Astrocyte (in vitro differentiated cells and primary cell): Measurements from ENCODE around the gene SLIT3. TPM values are rescaled to one million over a fixed set of nuclear protein-coding genes. Genes with fewer than 3 reads are reported as not detected.

Experiments
- DNase-seq: peaks from one replicate; pipeline ENCODE4 v3.0.0-alpha.2; 2010; ENCODE audit warnings: low read depth
- FAIRE-seq: peaks from 2 replicates; lab custom pipeline; 2011; peaks lifted over from hg19 to GRCh38; lab: Jason Lieb, UNC
- H2AFZ ChIP-seq: 2 replicates; pipeline ENCODE4 v1.6.0; 2012; ENCODE audit warnings: low read depth, low read length, inconsistent platforms
- H3K27ac ChIP-seq: 2 replicates; pipeline ENCODE4 v1.5.1; 2011; ENCODE audit warnings: low read depth, low read length, inconsistent platforms
- H3K27me3 ChIP-seq: 2 replicates; pipeline ENCODE4 v1.6.0; 2011; ENCODE audit warnings: low read length, inconsistent platforms; ENCODE audit not compliant: insufficient read depth
- H3K36me3 ChIP-seq: 2 replicates; pipeline ENCODE4 v1.5.1; 2011; ENCODE audit warnings: low read length, inconsistent platforms; ENCODE audit not compliant: insufficient read depth
- H3K4me1 ChIP-seq: 2 replicates; pipeline ENCODE4 v1.5.1; 2011; ENCODE audit warnings: low read length, inconsistent platforms; ENCODE audit not compliant: insufficient read depth
- H3K4me2 ChIP-seq: 2 replicates; pipeline ENCODE4 v1.6.0; 2012; ENCODE audit warnings: low read length, inconsistent platforms
- H3K4me3 ChIP-seq: 2 replicates; pipeline ENCODE4 v1.5.1; 2011; ENCODE audit warnings: low read depth, mild to moderate bottlenecking, low read length, inconsistent platforms; ENCODE audit not compliant: insufficient read depth
- H3K79me2 ChIP-seq: 2 replicates; pipeline ENCODE4 v1.6.0; 2012; ENCODE audit warnings: mild to moderate bottlenecking, low read length, inconsistent platforms; ENCODE audit not compliant: insufficient read depth
- H3K9ac ChIP-seq: 2 replicates; pipeline ENCODE4 v1.6.0; 2012; ENCODE audit warnings: mild to moderate bottlenecking, low read length, inconsistent platforms
- H3K9me3 ChIP-seq: 2 replicates; pipeline ENCODE4 v1.5.1; 2012; ENCODE audit warnings: low read depth, mild to moderate bottlenecking, low read length, inconsistent platforms; ENCODE audit not compliant: insufficient read depth
- H4K20me1 ChIP-seq: 2 replicates; pipeline ENCODE4 v1.6.0; 2012; ENCODE audit warnings: low read length, inconsistent platforms; ENCODE audit not compliant: insufficient read depth
- H3K27ac Mint-ChIP-seq: one replicate; pipeline ENCODE4 v1.8.0; 2021; ENCODE audit warnings: mild to moderate bottlenecking, mixed read lengths; ENCODE audit not compliant: unreplicated experiment
- H3K27me3 Mint-ChIP-seq: one replicate; pipeline ENCODE4 v1.8.0; 2021; ENCODE audit warnings: low read depth, mixed read lengths; ENCODE audit not compliant: unreplicated experiment
- H3K36me3 Mint-ChIP-seq: one replicate; pipeline ENCODE4 v1.8.0; 2021; ENCODE audit warnings: low read depth, mixed read lengths; ENCODE audit not compliant: unreplicated experiment
- H3K4me1 Mint-ChIP-seq: one replicate; pipeline ENCODE4 v1.8.0; 2021; ENCODE audit warnings: low read depth, mixed read lengths; ENCODE audit not compliant: unreplicated experiment
- H3K4me3 Mint-ChIP-seq: one replicate; pipeline ENCODE4 v1.8.0; 2021; ENCODE audit warnings: mild to moderate bottlenecking, moderate library complexity, mixed read lengths; ENCODE audit not compliant: unreplicated experiment
- H3K9me3 Mint-ChIP-seq: one replicate; pipeline ENCODE4 v1.8.0; 2021; ENCODE audit warnings: mild to moderate bottlenecking, mixed read lengths; ENCODE audit not compliant: unreplicated experiment
- EZH2 ChIP-seq: IDR thresholded peaks from 2 replicates; pipeline ENCODE4 v1.6.1; 2012; ENCODE audit warnings: mild to moderate bottlenecking, low read length, inconsistent platforms; ENCODE audit not compliant: insufficient read depth
- total RNA-seq: library from RNA; stranded (reverse); gene quantifications from 2 replicates; pipeline ENCODE4 v1.2.1, GENCODE V29; 2021
- TF ChIP-seq, protein P1 (sequence below): IDR thresholded peaks from 2 replicates; pipeline ENCODE4 v1.5.1; 2011; ENCODE audit warnings: low read depth, mild to moderate bottlenecking, inconsistent platforms, low read length, moderate library complexity; ENCODE audit not compliant: insufficient read depth

SLIT3 gene
- total RNA-seq, 1 donor from 2014 or later = 20.7 TPM

DNA sequence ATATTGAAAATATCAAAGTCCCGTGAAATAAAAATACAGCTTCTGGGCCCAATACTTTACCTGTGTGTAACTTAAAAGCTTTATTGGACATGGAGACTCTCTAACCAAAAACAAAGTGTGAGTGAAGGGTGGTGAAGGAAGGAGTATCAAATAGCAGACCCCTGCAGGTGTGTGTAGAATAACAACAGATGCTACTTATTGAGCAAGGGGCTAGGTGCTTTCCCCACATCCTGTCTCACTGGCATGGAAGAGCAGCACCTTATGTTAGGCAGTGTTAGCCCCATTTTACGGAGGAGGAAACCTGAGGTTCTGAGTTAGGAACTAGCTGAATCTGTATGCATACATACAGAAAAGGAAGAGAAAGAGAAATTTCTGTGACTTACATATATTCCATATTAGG is 21.8 kb downstream of the SLIT3 start:
- H2AFZ ChIP-seq = no peak overlapping the region
- no peak overlapping the region for H3K4me2 ChIP-seq
- no peaks in the 10 kb centered on the region for H3K27me3 ChIP-seq
- H3K9me3 ChIP-seq = no peaks in the 10 kb centered on the region
- H3K4me1 ChIP-seq = no peaks in the 10 kb centered on the region
- Mint-ChIP-seq H3K4me3 (no peak overlapping the region), H3K27ac (no peak overlapping the region), H3K4me1 (no peaks in the 10 kb centered on the region), H3K9me3 (no peaks in the 10 kb centered on the region), H3K36me3 (peaks cover 9% of the 10 kb centered on the region), H3K27me3 (peaks cover 7% of the 10 kb centered on the region)
- DNase-seq = no peak
- TF ChIP-seq EZH2 = no peak
- TF ChIP-seq, protein P1, sequence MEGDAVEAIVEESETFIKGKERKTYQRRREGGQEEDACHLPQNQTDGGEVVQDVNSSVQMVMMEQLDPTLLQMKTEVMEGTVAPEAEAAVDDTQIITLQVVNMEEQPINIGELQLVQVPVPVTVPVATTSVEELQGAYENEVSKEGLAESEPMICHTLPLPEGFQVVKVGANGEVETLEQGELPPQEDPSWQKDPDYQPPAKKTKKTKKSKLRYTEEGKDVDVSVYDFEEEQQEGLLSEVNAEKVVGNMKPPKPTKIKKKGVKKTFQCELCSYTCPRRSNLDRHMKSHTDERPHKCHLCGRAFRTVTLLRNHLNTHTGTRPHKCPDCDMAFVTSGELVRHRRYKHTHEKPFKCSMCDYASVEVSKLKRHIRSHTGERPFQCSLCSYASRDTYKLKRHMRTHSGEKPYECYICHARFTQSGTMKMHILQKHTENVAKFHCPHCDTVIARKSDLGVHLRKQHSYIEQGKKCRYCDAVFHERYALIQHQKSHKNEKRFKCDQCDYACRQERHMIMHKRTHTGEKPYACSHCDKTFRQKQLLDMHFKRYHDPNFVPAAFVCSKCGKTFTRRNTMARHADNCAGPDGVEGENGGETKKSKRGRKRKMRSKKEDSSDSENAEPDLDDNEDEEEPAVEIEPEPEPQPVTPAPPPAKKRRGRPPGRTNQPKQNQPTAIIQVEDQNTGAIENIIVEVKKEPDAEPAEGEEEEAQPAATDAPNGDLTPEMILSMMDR = no peak
- no peak for FAIRE-seq
- H4K20me1 ChIP-seq = no peaks in the 10 kb centered on the region
- no peak overlapping the region for H3K9ac ChIP-seq
- no peak overlapping the region for H3K27ac ChIP-seq
- H3K79me2 ChIP-seq = no peaks in the 10 kb centered on the region
- no peaks in the 10 kb centered on the region for H3K36me3 ChIP-seq
- H3K4me3 ChIP-seq = no peak overlapping the region

DNA sequence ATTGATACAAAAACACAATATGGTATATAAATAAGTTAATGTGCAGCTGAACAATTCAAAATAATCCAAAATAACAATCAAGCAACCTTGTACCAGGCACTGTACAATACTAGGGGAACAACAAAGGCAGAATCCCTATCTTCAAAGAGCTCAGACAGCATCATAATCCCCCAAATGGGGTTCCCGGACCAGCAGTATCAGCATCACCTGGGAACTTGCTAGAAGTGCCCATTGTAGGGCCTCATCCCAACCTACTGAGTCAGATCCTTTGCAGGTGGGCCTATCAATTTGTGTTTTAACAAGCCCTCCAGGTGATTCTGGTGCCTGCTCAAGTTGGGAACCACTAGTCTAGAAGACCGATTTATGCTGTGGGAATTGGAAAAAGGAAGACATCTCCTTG is 27.1 kb downstream of the SLIT3 start:
- H3K27ac ChIP-seq = no peak overlapping the region
- no peaks in the 10 kb centered on the region for H4K20me1 ChIP-seq
- H2AFZ ChIP-seq = no peak overlapping the region
- DNase-seq (no peak), FAIRE-seq (no peak)
- peaks cover 3% of the 10 kb centered on the region for H3K9me3 Mint-ChIP-seq
- H3K9ac ChIP-seq = no peak overlapping the region
- no peaks in the 10 kb centered on the region for H3K36me3 ChIP-seq
- H3K27me3 Mint-ChIP-seq = no peaks in the 10 kb centered on the region
- H3K27me3 ChIP-seq = no peaks in the 10 kb centered on the region
- no peak overlapping the region for H3K27ac Mint-ChIP-seq
- no peaks in the 10 kb centered on the region for H3K4me1 Mint-ChIP-seq
- H3K4me3 ChIP-seq = no peak overlapping the region
- no peak overlapping the region for H3K4me3 Mint-ChIP-seq
- H3K4me2 ChIP-seq = no peak overlapping the region
- H3K36me3 Mint-ChIP-seq = peaks cover 6% of the 10 kb centered on the region
- no peaks in the 10 kb centered on the region for H3K9me3 ChIP-seq
- no peaks in the 10 kb centered on the region for H3K4me1 ChIP-seq
- TF ChIP-seq EZH2 = no peak
- TF ChIP-seq, protein P1 = no peak
- no peaks in the 10 kb centered on the region for H3K79me2 ChIP-seq

DNA sequence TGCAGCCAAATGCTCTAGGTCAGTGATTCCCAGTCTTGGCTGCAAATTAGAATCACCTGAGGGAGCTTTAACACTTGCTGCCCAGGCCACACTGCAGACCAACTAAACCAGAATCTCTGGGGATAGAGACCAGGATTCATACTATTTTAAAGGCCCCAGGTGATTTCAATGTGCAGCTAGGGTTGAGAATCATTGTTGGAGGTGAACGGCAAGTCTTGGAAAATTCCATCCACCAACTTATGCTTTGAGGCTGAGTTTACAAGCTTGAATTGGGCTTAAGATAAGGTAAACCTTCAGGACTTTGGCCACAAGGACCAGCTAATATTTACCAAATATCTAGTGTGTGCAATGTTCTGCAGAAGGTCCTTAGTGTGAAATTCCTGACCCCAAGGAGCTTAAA is 27.5 kb downstream of the SLIT3 start:
- Histone ChIP-seq H3K79me2 (no peaks in the 10 kb centered on the region), H3K27me3 (no peaks in the 10 kb centered on the region), H3K27ac (no peak overlapping the region), H3K9me3 (no peaks in the 10 kb centered on the region), H2AFZ (no peak overlapping the region), H4K20me1 (no peaks in the 10 kb centered on the region), H3K4me1 (no peaks in the 10 kb centered on the region), H3K9ac (no peak overlapping the region), H3K4me3 (no peak overlapping the region), H3K4me2 (no peak overlapping the region), H3K36me3 (no peaks in the 10 kb centered on the region)
- DNase-seq (no peak), FAIRE-seq (no peak)
- Mint-ChIP-seq H3K27ac (no peak overlapping the region), H3K4me3 (no peak overlapping the region), H3K27me3 (no peaks in the 10 kb centered on the region), H3K36me3 (peaks cover 6% of the 10 kb centered on the region), H3K4me1 (no peaks in the 10 kb centered on the region), H3K9me3 (peaks cover 3% of the 10 kb centered on the region)
- TF ChIP-seq, protein P1 = no peak
- no peak for TF ChIP-seq EZH2
